ENCODE data around the gene TBC1D9. TPM values are rescaled to one million over a fixed set of nuclear protein-coding genes. Genes with fewer than 3 reads are reported as not detected.

Gene TBC1D9
- total RNA-seq, 4 donors from 2014 or later: 13.0 to 79.2 (median 19.1) TPM

GRCh38 chr4:140575489-140575888 lies 180.7 kb downstream of the TBC1D9 start:
- Histone ChIP-seq H3K36me3 (no peaks in the 10 kb centered on the region), H3K27me3 (no peaks in the 10 kb centered on the region), H3K4me1 (no peaks in the 10 kb centered on the region), H3K4me3 (no peak overlapping the region), H3K9me3 (peaks cover 0 to 2% (median 0%) of the 10 kb centered on the region in 4 donors), H3K27ac (no peak overlapping the region)
- TF ChIP-seq CTCF (IDR thresholded peaks at IDR 0.05) (no peak), POLR2A (IDR thresholded peaks at IDR 0.05) (no peak)
- DNase-seq: no peak

- Histone ChIP-seq H3K4me1 (peaks cover 0 to 5% (median 3%) of the 10 kb centered on the region in 4 donors), H3K27ac (no peak overlapping the region), H3K27me3 (peaks cover 0 to 11% of the 10 kb centered on the region in 2 donors), H3K4me3 (no peak overlapping the region), H3K9me3 (peaks cover 0 to 2% (median 0%) of the 10 kb centered on the region in 4 donors), H3K36me3 (no peaks in the 10 kb centered on the region)
- no peak for DNase-seq
- TF ChIP-seq CTCF (IDR thresholded peaks at IDR 0.05) (no peak), POLR2A (IDR thresholded peaks at IDR 0.05) (no peak)
Measured at GRCh38 chr4:140571620-140572019, 184.6 kb downstream of the TBC1D9 start.

Small RNAs within 50 kb of the gene (small RNA-seq; reads per million reads assigned to genes)
- 0 reads per million in 2 donors for gene AC108019.1
- 0 reads per million in 2 donors for gene RF00019
- gene RN7SL152P: 0 reads per million in 2 donors
- 0 reads per million in 2 donors for gene RNY1P14

Other genes starting within 250 kb of the TBC1D9 start
- gene ELMOD2, start 232.2 kb downstream of the TBC1D9 start, total RNA-seq: 10 to 100 TPM; 24.8 to 56.7 (median 31.8) TPM
- gene UCP1, start 187.4 kb downstream of the TBC1D9 start, total RNA-seq: not detected